Activated CD8-positive, alpha-beta T cell treated with anti-CD3 and anti-CD28 coated beads for 36 hours (primary cell): Measurements from ENCODE around the gene CDK16. TPM values are rescaled to one million over a fixed set of nuclear protein-coding genes. Genes with fewer than 3 reads are reported as not detected.

ENCODE experiments used
- ATAC-seq: fragments of 200-7000 bp; cut with Tn5 transposase; one replicate; pipeline ENCODE4 v1.10.0; 2021; ENCODE audit warnings: mild to moderate bottlenecking, moderate library complexity
- CTCF ChIA-PET: fragments of 350-600 bp; sonication (Branson Sonifier 250); formaldehyde crosslinking; loops from one replicate; lab custom pipeline; 2021; ENCODE audit warnings: antibody characterized with exemption; lab: Charles Lee
- POLR2A ChIA-PET: fragments of 350-600 bp; sonication (Branson Sonifier 250); formaldehyde crosslinking; loops from one replicate; lab custom pipeline; 2021; ENCODE audit warnings: antibody characterized with exemption; lab: Charles Lee
- DNase-seq: peaks from one replicate; pipeline ENCODE4 v3.0.0-alpha.2; 2020
- H3K27ac Mint-ChIP-seq: one replicate; pipeline ENCODE4 v1.8.0; 2021; ENCODE audit warnings: mild to moderate bottlenecking, mixed read lengths
- H3K27me3 Mint-ChIP-seq: one replicate; pipeline ENCODE4 v1.8.0; 2021; ENCODE audit warnings: mixed read lengths
- H3K36me3 Mint-ChIP-seq: one replicate; pipeline ENCODE4 v1.8.0; 2021; ENCODE audit warnings: low read depth, mixed read lengths
- H3K4me1 Mint-ChIP-seq: one replicate; pipeline ENCODE4 v1.8.0; 2021; ENCODE audit warnings: low read depth, mixed read lengths
- H3K4me3 Mint-ChIP-seq: one replicate; pipeline ENCODE4 v1.8.0; 2021; ENCODE audit warnings: mild to moderate bottlenecking, moderate library complexity, mixed read lengths
- H3K9me3 Mint-ChIP-seq: one replicate; pipeline ENCODE4 v1.8.0; 2021; ENCODE audit warnings: mixed read lengths
- intact Hi-C: fragments of 100-400 bp; cut with micrococcal nuclease; formaldehyde crosslinking; loops from one replicate; pipeline ENCODE4 v1.10.0; 2022
- total RNA-seq, 2 experiments: library from RNA; stranded (reverse); gene quantifications; one replicate each; pipeline ENCODE4 v1.2.3, GENCODE V29; 2021
- TF ChIP-seq, protein P1 (sequence below): fragments of 200-600 bp; IDR thresholded peaks from one replicate; pipeline ENCODE4 v1.8.0; 2022; ENCODE audit warnings: antibody characterized with exemption, mild to moderate bottlenecking

CDK16 gene
- total RNA-seq, 2 experiments from 2014 or later, result 56.1 to 61.3 TPM

DNA sequence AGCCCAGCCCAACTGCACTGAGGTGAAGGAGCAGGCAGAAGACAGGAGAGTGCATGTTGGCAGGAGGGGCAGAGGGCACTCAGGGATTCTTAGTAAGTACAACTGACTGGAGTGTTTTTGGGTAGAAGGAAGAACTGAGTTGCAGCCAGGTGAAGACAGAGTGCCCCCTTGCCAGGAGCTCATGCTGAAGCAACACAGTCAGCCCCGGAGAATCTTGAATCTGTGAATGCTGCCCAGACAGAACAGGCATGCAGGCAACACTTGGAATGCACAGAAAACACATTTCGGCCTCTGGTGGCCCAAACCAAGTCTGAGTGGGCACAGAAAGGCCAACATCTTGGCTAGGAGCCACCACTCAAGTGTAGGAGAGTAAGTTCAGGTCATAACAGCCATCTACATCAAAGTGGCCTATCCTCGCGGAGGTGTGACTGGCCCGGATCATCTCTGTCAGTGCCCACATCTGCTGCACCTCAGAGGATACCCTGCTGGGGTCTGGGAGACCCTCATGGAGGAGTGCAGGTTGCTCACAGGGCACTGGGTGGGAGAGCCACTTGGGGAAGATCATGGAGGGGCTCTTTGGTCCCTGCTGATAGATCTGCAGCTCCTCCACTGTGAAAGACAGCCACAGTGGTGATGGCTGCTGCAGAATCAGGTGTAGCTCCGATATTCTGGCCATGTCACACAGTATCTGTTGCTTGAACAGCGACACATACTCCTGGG, 54.7 kb downstream of the CDK16 start:
- DNase-seq (no peak), ATAC-seq (no peak)
- Mint-ChIP-seq H3K4me1 (no peaks in the 10 kb centered on the region), H3K27me3 (no peaks in the 10 kb centered on the region), H3K9me3 (no peaks in the 10 kb centered on the region), H3K27ac (no peak overlapping the region), H3K4me3 (no peak overlapping the region), H3K36me3 (no peaks in the 10 kb centered on the region)
- CTCF ChIA-PET, result no interaction called here
- POLR2A ChIA-PET, result no interaction called here
- TF ChIP-seq, protein P1, sequence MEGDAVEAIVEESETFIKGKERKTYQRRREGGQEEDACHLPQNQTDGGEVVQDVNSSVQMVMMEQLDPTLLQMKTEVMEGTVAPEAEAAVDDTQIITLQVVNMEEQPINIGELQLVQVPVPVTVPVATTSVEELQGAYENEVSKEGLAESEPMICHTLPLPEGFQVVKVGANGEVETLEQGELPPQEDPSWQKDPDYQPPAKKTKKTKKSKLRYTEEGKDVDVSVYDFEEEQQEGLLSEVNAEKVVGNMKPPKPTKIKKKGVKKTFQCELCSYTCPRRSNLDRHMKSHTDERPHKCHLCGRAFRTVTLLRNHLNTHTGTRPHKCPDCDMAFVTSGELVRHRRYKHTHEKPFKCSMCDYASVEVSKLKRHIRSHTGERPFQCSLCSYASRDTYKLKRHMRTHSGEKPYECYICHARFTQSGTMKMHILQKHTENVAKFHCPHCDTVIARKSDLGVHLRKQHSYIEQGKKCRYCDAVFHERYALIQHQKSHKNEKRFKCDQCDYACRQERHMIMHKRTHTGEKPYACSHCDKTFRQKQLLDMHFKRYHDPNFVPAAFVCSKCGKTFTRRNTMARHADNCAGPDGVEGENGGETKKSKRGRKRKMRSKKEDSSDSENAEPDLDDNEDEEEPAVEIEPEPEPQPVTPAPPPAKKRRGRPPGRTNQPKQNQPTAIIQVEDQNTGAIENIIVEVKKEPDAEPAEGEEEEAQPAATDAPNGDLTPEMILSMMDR, result no peak
- intact Hi-C loops, result no loop called here

DNA sequence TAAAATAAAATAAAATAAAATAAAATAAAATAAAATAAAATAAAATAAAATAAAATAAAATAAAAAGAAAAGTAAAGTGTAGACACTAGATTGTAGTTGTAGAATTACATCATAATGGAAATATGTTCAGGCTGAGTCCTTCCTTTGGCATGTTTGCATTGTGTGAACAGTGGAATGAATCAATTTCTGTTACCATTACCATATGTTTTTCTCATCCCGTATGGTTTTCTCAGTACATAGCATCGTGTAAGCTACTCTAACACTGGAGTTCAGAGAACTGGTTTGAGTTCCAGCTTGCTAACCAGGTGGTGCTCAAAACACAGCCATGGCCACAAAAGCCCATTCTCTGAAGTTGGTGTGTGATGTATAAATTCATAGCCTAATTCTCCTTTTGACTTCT, 60.2 kb downstream of the CDK16 start:
- ChIA-PET POLR2A (no interaction called here), CTCF (no interaction called here)
- H3K4me1 Mint-ChIP-seq, result peaks cover 3% of the 10 kb centered on the region
- H3K27me3 Mint-ChIP-seq, result no peaks in the 10 kb centered on the region
- H3K4me3 Mint-ChIP-seq, result no peak overlapping the region
- ATAC-seq (no peak), DNase-seq (no peak)
- no peak overlapping the region for H3K27ac Mint-ChIP-seq
- TF ChIP-seq, protein P1, result no peak
- no peaks in the 10 kb centered on the region for H3K36me3 Mint-ChIP-seq
- H3K9me3 Mint-ChIP-seq, result no peaks in the 10 kb centered on the region
- intact Hi-C loops, result no loop called here

Other genes starting within 250 kb of the CDK16 start
- not detected for gene RGN, start 140.2 kb upstream of the CDK16 start, total RNA-seq
- 10 to 100 TPM; 82.9 to 89.8 TPM for gene NDUFB11, start 74.0 kb upstream of the CDK16 start, total RNA-seq
- gene RBM10, start 73.5 kb upstream of the CDK16 start, total RNA-seq, result 10 to 100 TPM; 66.4 to 66.7 TPM
- gene UBA1, start 24.9 kb upstream of the CDK16 start, total RNA-seq, result 100 to 1,000 TPM; 243 to 246 TPM
- 10 to 100 TPM; 57.1 to 62.0 TPM for gene USP11, start 14.3 kb downstream of the CDK16 start, total RNA-seq
- gene ZNF157, start 151.9 kb downstream of the CDK16 start, total RNA-seq, result 1 to 10 TPM in 1 of 2 experiments, under 1 TPM in 1; 0.52 to 1.0 TPM